ENCODE measurements around the gene MARK1. TPM values are rescaled to one million over a fixed set of nuclear protein-coding genes. Genes with fewer than 3 reads are reported as not detected.

Gene MARK1
- total and polyA plus RNA-seq, 10 of the 15 experiments (the other 5 are each of a cell fraction or from before 2014, with no cell fraction given) = 0.02 to 0.67 (median 0.12) TPM; not detected in 6

GRCh38 chr1:220511179-220511578 is 16.8 kb upstream of the MARK1 start:
- no peak overlapping the region for H2AFZ ChIP-seq (ENCODE audit: control insufficient read depth, low read depth, low read length)

GRCh38 chr1:220511785-220512184 is 16.2 kb upstream of the MARK1 start:
- DNase-seq (ENCODE audit: low read depth, low spot score) (no peak), ATAC-seq (no peak), FAIRE-seq (no peak)
- no peaks in the 10 kb centered on the region for H3K79me2 ChIP-seq (ENCODE audit: control insufficient read depth, insufficient read depth, low read length)
- intact Hi-C loops (cut with micrococcal nuclease; ENCODE audit: unreplicated experiment) (no loop called here), in situ Hi-C loops (cut with MboI) (no loop called here)
- WGBS (ENCODE audit: insufficient coverage, insufficient replicate concordance, low lambda C conversion rate, missing lambda C conversion rate) = 60% methylated on average over 4 of the region's 4 CpGs
- POLR2A ChIA-PET = no interaction called here
- no peak overlapping the region for H3K27ac ChIP-seq (ENCODE audit: control insufficient read depth, insufficient read depth)
- no peak overlapping the region for H3K4me3 ChIP-seq
- no peaks in the 10 kb centered on the region for H3K4me1 ChIP-seq (ENCODE audit: control insufficient read depth, insufficient read depth, low read length)
- no peak overlapping the region for H3K9ac ChIP-seq (ENCODE audit: control insufficient read depth, insufficient read depth, low read length)
- no peaks in the 10 kb centered on the region for H3K27me3 ChIP-seq (replicated peaks in 1 of 2; ENCODE audit: control insufficient read depth in 2 of 2, insufficient read depth in 2 of 2, low read length in 1 of 2)
- BruUV-seq (replicated peaks) = no TSS peak
- no peak overlapping the region for H2AFZ ChIP-seq (ENCODE audit: control insufficient read depth, low read depth, low read length)
- no peaks in the 10 kb centered on the region for H4K20me1 ChIP-seq (ENCODE audit: control insufficient read depth, insufficient read depth)
- SMC1A ChIA-PET (ENCODE audit: uncharacterized antibody, unreplicated experiment) = no interaction called here
- H3K9me3 ChIP-seq (replicated peaks; ENCODE audit: control insufficient read depth, insufficient read depth, low read length) = no peaks in the 10 kb centered on the region
- CTCF ChIA-PET = no interaction called here
- RAD21 ChIA-PET (ENCODE audit: unreplicated experiment) = no interaction called here
- H3K36me3 ChIP-seq (ENCODE audit: control insufficient read depth in 2 of 2, insufficient read depth in 2 of 2, low read length in 1 of 2) = no peaks in the 10 kb centered on the region
- no peak overlapping the region for H3K4me2 ChIP-seq (ENCODE audit: control insufficient read depth, insufficient read depth)
- TF ChIP-seq HDGF (IDR thresholded peaks at IDR 0.05) (no peak), KDM1A (IDR thresholded peaks at IDR 0.05; ENCODE audit: borderline replicate concordance) (no peak), FOXM1 (IDR thresholded peaks at IDR 0.05; ENCODE audit: low read depth, low read length) (no peak), MEF2B (IDR thresholded peaks at IDR 0.05; ENCODE audit: partially characterized antibody, poor library complexity, severe bottlenecking) (no peak), PAX5 (IDR thresholded peaks at IDR 0.05; ENCODE audit: borderline replicate concordance, low read depth, low read length) (no peak), ELK1 (IDR thresholded peaks at IDR 0.05; ENCODE audit: low read depth, low read length) (no peak), POU2F2 (IDR thresholded peaks at IDR 0.05; ENCODE audit: borderline replicate concordance, low read depth, low read length) (no peak), ZBTB40 (IDR thresholded peaks at IDR 0.05; ENCODE audit: borderline replicate concordance) (no peak), MTA2 (IDR thresholded peaks at IDR 0.05; ENCODE audit: low read depth) (no peak), ZNF217 (IDR thresholded peaks at IDR 0.05) (no peak), SMARCA5 (IDR thresholded peaks at IDR 0.05) (no peak), PKNOX1 (IDR thresholded peaks at IDR 0.05) (no peak)

More at GRCh38 chr1:220511179-220511578, 16.8 kb upstream of the MARK1 start:
- no peak overlapping the region for H3K9ac ChIP-seq (ENCODE audit: control insufficient read depth, insufficient read depth, low read length)
- 25% methylated on average over 4 of the region's 4 CpGs for WGBS (ENCODE audit: insufficient coverage, insufficient replicate concordance, low lambda C conversion rate, missing lambda C conversion rate)
- H3K79me2 ChIP-seq (ENCODE audit: control insufficient read depth, insufficient read depth, low read length) = no peaks in the 10 kb centered on the region
- ChIA-PET RAD21 (ENCODE audit: unreplicated experiment) (no interaction called here), POLR2A (no interaction called here), CTCF (no interaction called here), SMC1A (ENCODE audit: uncharacterized antibody, unreplicated experiment) (no interaction called here)
- H3K27ac ChIP-seq (ENCODE audit: control insufficient read depth, insufficient read depth) = no peak overlapping the region
- BruUV-seq (replicated peaks) = no TSS peak
- TF ChIP-seq MTA3 (IDR thresholded peaks at IDR 0.05; ENCODE audit: borderline replicate concordance, low read length) = no peak
- TF ChIP-seq MEF2B (IDR thresholded peaks at IDR 0.05; ENCODE audit: partially characterized antibody, poor library complexity, severe bottlenecking) = no peak
- no peak for TF ChIP-seq RB1 (IDR thresholded peaks at IDR 0.05; ENCODE audit: borderline replicate concordance)
- DNase-seq (ENCODE audit: low read depth, low spot score) = no peak
- FAIRE-seq = no peak
- H3K36me3 ChIP-seq (ENCODE audit: control insufficient read depth in 2 of 2, insufficient read depth in 2 of 2, low read length in 1 of 2) = no peaks in the 10 kb centered on the region
- no peaks in the 10 kb centered on the region for H3K27me3 ChIP-seq (replicated peaks in 1 of 2; ENCODE audit: control insufficient read depth in 2 of 2, insufficient read depth in 2 of 2, low read length in 1 of 2)
- H4K20me1 ChIP-seq (ENCODE audit: control insufficient read depth, insufficient read depth) = no peaks in the 10 kb centered on the region
- H3K4me2 ChIP-seq (ENCODE audit: control insufficient read depth, insufficient read depth) = no peak overlapping the region
- in situ Hi-C loops (cut with MboI) (no loop called here), intact Hi-C loops (cut with micrococcal nuclease; ENCODE audit: unreplicated experiment) (no loop called here)
- ATAC-seq = no peak
- H3K9me3 ChIP-seq (replicated peaks; ENCODE audit: control insufficient read depth, insufficient read depth, low read length) = no peaks in the 10 kb centered on the region
- H3K4me1 ChIP-seq (ENCODE audit: control insufficient read depth, insufficient read depth, low read length) = no peaks in the 10 kb centered on the region
- no peak overlapping the region for H3K4me3 ChIP-seq

Data from GM12878 (cell line).